GM23338 (cell line): ENCODE results near the gene MAGI3. TPM values are rescaled to one million over a fixed set of nuclear protein-coding genes. Genes with fewer than 3 reads are reported as not detected.

Source experiments
- CREB1 ChIP-seq: fragments of 250-450 bp; sonication (Bioruptor Pico); IDR thresholded peaks from 2 replicates; pipeline ENCODE4 v1.5.0; 2020; ENCODE audit warnings: low read depth, mild to moderate bottlenecking, moderate library complexity
- POLR2AphosphoS5 ChIP-seq: IDR thresholded peaks from 2 replicates; pipeline ENCODE4 v1.6.1; 2016; ENCODE audit warnings: antibody characterized with exemption, low read depth
- ZNF331 ChIP-seq: fragments of 250-450 bp; sonication (Bioruptor Pico); IDR thresholded peaks from 2 replicates; pipeline ENCODE4 v1.5.0; 2020; ENCODE audit warnings: low read depth, mild to moderate bottlenecking, moderate library complexity
- ZNF462 ChIP-seq: fragments of 250-450 bp; sonication (Bioruptor Pico); IDR thresholded peaks from 2 replicates; pipeline ENCODE4 v1.5.0; 2020; ENCODE audit warnings: mild to moderate bottlenecking, moderate library complexity
- polyA plus RNA-seq: library from polyadenylated mRNA; unstranded; fragments of >200 nt; fragmentation: Nextera tagmentation; extraction: Ambion mirVana; gene quantifications from 2 replicates; pipeline ENCODE4 v1.2.1, GENCODE V29; 2016
- total RNA-seq: library from RNA; depleted of rRNA; stranded (reverse); fragments of >200 nt; shearing (Covaris generic); gene quantifications from 2 replicates; pipeline ENCODE4 v1.2.3, GENCODE V29; 2014
- TF ChIP-seq, protein P1 (sequence below), 2 experiments: fragments of 200-600 bp in 1 of 2; sonication (generic) in 1 of 2; conservative IDR thresholded peaks; 2 replicates each; pipeline versions ENCODE4 v1.5.1 to v1.6.1; 2016 to 2017; ENCODE audit warnings: antibody characterized with exemption in 2 of 2, low read depth in 2 of 2, mild to moderate bottlenecking in 2 of 2, moderate library complexity in 1 of 2
- TF ChIP-seq, protein P2 (sequence below): IDR thresholded peaks from 2 replicates; pipeline ENCODE4 v1.6.1; 2016; ENCODE audit warnings: antibody characterized with exemption
- TF ChIP-seq, protein P3 (sequence below): IDR thresholded peaks from one replicate; pipeline ENCODE4 v1.6.1; 2018; ENCODE audit warnings: antibody characterized with exemption; ENCODE audit not compliant: unreplicated experiment

MAGI3 gene
- total and polyA plus RNA-seq, 2 experiments from 2014 or later = 3.9 to 10.0 TPM

GRCh38 chr1:113388621-113389358 lies 1.5 kb upstream of the MAGI3 start (continued):
- no peak for TF ChIP-seq ZNF462 (CRISPR knock-in tag)
- TF ChIP-seq, protein P1, sequence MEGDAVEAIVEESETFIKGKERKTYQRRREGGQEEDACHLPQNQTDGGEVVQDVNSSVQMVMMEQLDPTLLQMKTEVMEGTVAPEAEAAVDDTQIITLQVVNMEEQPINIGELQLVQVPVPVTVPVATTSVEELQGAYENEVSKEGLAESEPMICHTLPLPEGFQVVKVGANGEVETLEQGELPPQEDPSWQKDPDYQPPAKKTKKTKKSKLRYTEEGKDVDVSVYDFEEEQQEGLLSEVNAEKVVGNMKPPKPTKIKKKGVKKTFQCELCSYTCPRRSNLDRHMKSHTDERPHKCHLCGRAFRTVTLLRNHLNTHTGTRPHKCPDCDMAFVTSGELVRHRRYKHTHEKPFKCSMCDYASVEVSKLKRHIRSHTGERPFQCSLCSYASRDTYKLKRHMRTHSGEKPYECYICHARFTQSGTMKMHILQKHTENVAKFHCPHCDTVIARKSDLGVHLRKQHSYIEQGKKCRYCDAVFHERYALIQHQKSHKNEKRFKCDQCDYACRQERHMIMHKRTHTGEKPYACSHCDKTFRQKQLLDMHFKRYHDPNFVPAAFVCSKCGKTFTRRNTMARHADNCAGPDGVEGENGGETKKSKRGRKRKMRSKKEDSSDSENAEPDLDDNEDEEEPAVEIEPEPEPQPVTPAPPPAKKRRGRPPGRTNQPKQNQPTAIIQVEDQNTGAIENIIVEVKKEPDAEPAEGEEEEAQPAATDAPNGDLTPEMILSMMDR (conservative IDR thresholded peaks at IDR 0.05; ENCODE audit: low read depth in 2 of 2) = no peak
- TF ChIP-seq, protein P2, sequence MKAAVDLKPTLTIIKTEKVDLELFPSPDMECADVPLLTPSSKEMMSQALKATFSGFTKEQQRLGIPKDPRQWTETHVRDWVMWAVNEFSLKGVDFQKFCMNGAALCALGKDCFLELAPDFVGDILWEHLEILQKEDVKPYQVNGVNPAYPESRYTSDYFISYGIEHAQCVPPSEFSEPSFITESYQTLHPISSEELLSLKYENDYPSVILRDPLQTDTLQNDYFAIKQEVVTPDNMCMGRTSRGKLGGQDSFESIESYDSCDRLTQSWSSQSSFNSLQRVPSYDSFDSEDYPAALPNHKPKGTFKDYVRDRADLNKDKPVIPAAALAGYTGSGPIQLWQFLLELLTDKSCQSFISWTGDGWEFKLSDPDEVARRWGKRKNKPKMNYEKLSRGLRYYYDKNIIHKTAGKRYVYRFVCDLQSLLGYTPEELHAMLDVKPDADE = no peak
- TF ChIP-seq POLR2AphosphoS5 = no peak
- TF ChIP-seq, protein P3, sequence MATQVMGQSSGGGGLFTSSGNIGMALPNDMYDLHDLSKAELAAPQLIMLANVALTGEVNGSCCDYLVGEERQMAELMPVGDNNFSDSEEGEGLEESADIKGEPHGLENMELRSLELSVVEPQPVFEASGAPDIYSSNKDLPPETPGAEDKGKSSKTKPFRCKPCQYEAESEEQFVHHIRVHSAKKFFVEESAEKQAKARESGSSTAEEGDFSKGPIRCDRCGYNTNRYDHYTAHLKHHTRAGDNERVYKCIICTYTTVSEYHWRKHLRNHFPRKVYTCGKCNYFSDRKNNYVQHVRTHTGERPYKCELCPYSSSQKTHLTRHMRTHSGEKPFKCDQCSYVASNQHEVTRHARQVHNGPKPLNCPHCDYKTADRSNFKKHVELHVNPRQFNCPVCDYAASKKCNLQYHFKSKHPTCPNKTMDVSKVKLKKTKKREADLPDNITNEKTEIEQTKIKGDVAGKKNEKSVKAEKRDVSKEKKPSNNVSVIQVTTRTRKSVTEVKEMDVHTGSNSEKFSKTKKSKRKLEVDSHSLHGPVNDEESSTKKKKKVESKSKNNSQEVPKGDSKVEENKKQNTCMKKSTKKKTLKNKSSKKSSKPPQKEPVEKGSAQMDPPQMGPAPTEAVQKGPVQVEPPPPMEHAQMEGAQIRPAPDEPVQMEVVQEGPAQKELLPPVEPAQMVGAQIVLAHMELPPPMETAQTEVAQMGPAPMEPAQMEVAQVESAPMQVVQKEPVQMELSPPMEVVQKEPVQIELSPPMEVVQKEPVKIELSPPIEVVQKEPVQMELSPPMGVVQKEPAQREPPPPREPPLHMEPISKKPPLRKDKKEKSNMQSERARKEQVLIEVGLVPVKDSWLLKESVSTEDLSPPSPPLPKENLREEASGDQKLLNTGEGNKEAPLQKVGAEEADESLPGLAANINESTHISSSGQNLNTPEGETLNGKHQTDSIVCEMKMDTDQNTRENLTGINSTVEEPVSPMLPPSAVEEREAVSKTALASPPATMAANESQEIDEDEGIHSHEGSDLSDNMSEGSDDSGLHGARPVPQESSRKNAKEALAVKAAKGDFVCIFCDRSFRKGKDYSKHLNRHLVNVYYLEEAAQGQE = no peak
- TF ChIP-seq CREB1 (CRISPR knock-in tag) = no peak
- no peak for TF ChIP-seq ZNF331
